ENCODE data around the gene OGFR. TPM values are rescaled to one million over a fixed set of nuclear protein-coding genes. Genes with fewer than 3 reads are reported as not detected.
A peak's percentile ranks its signal among the peaks of the same experiment; 100 is the strongest.

Gene OGFR
- total RNA-seq, 1 donor from 2014 or later, result 43.7 TPM

DNA sequence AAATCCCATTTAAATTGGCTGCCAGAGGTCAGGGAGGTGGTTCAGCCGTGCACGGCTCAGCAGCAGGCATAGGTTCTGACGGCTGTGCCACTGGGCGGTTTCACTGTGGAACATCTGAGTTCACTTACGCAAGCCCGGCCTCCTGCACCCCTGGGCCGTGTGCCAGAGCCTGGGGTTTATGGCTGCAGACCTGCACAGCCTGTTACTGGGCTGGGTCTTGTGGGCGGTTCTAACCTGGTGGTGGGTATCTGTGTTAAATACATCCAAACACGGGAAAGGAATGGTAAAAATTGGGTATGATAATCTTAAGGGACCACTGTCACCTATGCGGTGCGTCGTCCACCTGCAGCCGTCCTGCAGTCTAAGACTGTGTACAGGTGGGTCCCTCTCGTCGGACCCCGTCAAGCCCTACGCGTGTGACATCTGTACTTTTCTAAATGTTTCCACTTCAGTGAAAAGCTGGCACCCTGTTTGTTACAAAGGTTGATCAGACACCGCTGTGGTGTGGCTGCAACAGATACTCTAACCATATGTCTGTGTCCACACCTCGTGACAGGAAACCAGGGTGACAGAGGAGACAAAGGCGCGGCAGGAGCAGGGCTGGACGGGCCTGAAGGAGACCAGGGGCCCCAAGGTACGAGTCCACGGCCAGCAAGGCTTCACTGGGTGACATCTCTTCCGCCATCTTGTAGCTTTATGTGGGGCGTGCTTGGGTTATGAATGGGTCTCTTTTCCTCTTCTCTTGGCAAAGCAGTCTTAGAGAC lies 33.7 kb downstream of the OGFR start:
- H3K4me1 ChIP-seq, result peaks cover under 1% of the 10 kb centered on the region
- no peaks in the 10 kb centered on the region for H3K36me3 ChIP-seq
- H3K9me3 ChIP-seq, result no peaks in the 10 kb centered on the region
- no peaks in the 10 kb centered on the region for H3K27me3 ChIP-seq
- TF ChIP-seq POLR2A (IDR thresholded peaks at IDR 0.05), result no peak
- TF ChIP-seq, protein P1, sequence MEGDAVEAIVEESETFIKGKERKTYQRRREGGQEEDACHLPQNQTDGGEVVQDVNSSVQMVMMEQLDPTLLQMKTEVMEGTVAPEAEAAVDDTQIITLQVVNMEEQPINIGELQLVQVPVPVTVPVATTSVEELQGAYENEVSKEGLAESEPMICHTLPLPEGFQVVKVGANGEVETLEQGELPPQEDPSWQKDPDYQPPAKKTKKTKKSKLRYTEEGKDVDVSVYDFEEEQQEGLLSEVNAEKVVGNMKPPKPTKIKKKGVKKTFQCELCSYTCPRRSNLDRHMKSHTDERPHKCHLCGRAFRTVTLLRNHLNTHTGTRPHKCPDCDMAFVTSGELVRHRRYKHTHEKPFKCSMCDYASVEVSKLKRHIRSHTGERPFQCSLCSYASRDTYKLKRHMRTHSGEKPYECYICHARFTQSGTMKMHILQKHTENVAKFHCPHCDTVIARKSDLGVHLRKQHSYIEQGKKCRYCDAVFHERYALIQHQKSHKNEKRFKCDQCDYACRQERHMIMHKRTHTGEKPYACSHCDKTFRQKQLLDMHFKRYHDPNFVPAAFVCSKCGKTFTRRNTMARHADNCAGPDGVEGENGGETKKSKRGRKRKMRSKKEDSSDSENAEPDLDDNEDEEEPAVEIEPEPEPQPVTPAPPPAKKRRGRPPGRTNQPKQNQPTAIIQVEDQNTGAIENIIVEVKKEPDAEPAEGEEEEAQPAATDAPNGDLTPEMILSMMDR (IDR thresholded peaks at IDR 0.05), result no peak
- TF ChIP-seq POLR2AphosphoS5 (IDR thresholded peaks at IDR 0.05; ENCODE audit: insufficient read depth in 1 of 2, low read depth in 1 of 2), result peak; percentile 9 to 25
- DNase-seq (ENCODE audit: extremely low spot score in 2 of 2), result no peak
- intact Hi-C loops (cut with DNase I), result no loop called here
- H3K27ac ChIP-seq, result no peak overlapping the region
- H3K4me3 ChIP-seq, result no peak overlapping the region

DNA sequence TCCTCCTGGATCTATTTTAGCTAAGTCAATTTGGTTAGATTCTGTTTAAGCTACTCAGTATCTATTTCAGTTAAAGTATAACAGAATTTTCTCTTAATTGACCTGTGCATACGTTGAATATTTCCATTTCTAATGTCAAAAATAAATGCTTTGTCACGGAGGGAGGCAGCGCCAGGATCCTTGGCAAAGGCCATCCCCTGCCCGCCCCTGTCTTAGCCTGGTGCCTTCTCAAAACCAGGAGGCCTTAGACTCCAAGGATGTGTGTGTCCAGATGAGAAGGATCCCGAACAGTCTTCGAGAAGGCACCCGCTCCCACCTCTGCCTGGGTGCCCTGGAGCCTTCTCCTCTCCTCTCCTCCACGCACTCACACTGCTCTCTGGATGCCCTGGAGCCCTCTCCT lies 34.6 kb downstream of the OGFR start:
- no peak for DNase-seq (ENCODE audit: extremely low spot score in 2 of 2)
- TF ChIP-seq POLR2AphosphoS5 (IDR thresholded peaks at IDR 0.05; ENCODE audit: insufficient read depth in 1 of 2, low read depth in 1 of 2), result no peak
- TF ChIP-seq, protein P1 (IDR thresholded peaks at IDR 0.05), result no peak
- TF ChIP-seq POLR2A (IDR thresholded peaks at IDR 0.05), result no peak
- no peak overlapping the region for H3K27ac ChIP-seq
- H3K4me3 ChIP-seq, result no peak overlapping the region
- H3K36me3 ChIP-seq, result no peaks in the 10 kb centered on the region
- H3K4me1 ChIP-seq, result no peaks in the 10 kb centered on the region
- H3K9me3 ChIP-seq, result no peaks in the 10 kb centered on the region
- H3K27me3 ChIP-seq, result no peaks in the 10 kb centered on the region
- intact Hi-C loops (cut with DNase I), result no loop called here

DNA sequence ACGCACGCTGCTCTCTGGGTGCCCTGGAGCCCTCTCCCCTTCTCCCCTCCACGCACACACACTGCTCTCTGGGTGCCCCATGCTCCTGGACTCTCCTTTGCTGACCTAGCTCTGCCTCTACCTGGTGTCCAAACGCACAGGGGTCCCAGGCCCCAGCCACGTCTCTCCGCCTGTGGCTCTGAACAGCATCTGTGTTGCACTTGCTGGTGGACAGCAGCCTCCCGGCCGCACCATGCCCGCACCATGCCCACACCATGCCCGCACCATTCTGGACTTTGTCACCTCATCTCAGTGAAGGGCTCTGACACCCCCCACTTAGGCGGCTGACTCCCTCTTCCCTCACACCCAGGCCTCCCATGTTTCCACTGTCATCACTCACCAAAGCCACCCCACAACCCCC lies 35.2 kb downstream of the OGFR start:
- Histone ChIP-seq H3K27me3 (no peaks in the 10 kb centered on the region), H3K4me1 (no peaks in the 10 kb centered on the region), H3K27ac (no peak overlapping the region), H3K36me3 (no peaks in the 10 kb centered on the region), H3K4me3 (no peak overlapping the region), H3K9me3 (no peaks in the 10 kb centered on the region)
- intact Hi-C loops (cut with DNase I), result no loop called here
- TF ChIP-seq, protein P1 (IDR thresholded peaks at IDR 0.05), result no peak
- TF ChIP-seq POLR2A (IDR thresholded peaks at IDR 0.05) (no peak), POLR2AphosphoS5 (IDR thresholded peaks at IDR 0.05; ENCODE audit: insufficient read depth in 1 of 2, low read depth in 1 of 2) (no peak)
- DNase-seq (ENCODE audit: extremely low spot score in 2 of 2), result no peak

DNA sequence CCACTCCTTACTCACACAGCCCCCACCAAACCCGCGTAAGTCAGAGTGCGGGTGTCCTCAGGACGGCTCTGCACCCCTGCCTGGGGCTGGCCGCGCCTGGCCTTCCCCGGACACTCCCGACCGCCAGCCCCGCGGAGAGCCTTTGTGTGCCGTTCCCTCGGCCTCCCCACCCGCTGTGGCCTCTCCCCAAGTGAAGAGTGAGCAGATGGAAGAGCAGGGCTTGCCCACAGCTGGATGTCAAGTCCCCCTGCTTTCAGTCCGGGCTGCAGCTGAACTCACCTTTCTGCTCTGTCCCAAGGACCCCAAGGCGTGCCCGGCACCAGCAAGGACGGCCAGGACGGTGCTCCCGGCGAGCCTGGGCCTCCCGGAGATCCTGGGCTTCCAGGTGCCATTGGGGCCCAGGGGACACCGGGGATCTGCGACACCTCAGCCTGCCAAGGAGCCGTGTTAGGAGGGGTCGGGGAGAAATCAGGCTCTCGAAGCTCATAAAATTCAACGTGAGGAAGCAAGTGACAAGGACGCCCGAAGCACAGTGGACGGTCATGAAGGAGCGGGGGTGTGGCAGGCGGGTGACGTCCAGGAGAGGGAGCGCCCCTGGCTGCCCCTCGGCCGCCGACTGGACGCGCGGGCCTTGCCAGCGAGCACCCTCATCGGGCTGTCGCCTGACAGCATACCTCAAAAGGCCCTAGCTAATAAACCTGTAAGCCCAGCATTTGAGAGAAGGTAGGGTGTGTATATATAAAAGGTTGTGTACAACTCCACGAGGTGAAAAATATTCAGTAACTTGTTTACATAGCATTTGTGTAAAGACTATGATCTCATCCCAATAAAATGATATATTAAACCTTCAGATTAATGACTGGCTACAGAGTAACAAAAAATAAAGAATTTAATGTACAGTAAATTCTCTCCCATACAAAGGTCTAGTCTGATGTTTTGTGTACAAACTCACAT lies 35.9 kb downstream of the OGFR start:
- Histone ChIP-seq H3K4me3 (no peak overlapping the region), H3K27me3 (no peaks in the 10 kb centered on the region), H3K9me3 (no peaks in the 10 kb centered on the region), H3K27ac (no peak overlapping the region), H3K4me1 (no peaks in the 10 kb centered on the region), H3K36me3 (no peaks in the 10 kb centered on the region)
- no peak for DNase-seq (ENCODE audit: extremely low spot score in 2 of 2)
- no peak for TF ChIP-seq POLR2A (IDR thresholded peaks at IDR 0.05)
- TF ChIP-seq POLR2AphosphoS5 (IDR thresholded peaks at IDR 0.05; ENCODE audit: insufficient read depth in 1 of 2, low read depth in 1 of 2), result no peak
- TF ChIP-seq, protein P1 (IDR thresholded peaks at IDR 0.05), result no peak
- intact Hi-C loops (cut with DNase I), result no loop called here

All from vagina (tissue), 2 donors.